Islet of Langerhans (tissue), 1 donor: Measurements from ENCODE around the gene INSIG1.

ENCODE experiments used
- FAIRE-seq: peaks from one replicate; lab custom pipeline; 2011; peaks lifted over from hg19 to GRCh38; lab: Jason Lieb, UNC

INSIG1 gene

DNA sequence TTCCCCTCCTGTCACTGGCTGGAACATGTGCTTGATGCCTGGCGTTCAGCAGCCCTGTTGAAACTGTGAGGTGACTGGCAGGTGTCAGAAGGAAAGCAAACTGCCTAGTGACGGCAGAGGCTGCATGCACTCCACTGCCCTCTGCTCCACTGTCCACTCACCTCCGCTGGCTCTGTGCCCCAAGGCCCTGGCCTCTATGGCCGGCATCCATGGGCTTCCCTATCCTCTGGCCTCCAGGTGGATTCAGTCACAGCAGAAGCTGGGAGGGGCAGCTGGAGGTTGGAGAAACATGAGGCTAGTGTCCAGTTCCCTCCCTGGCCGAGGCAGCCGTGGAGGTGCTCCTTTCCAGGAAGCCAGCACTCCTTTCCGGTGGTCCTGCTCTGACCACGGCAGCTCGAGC is 31.2 kb upstream of the INSIG1 start:
- FAIRE-seq, result no peak

GRCh38 chr7:155267023-155267422 is 30.7 kb upstream of the INSIG1 start:
- no peak for FAIRE-seq

GRCh38 chr7:155267436-155267835 is 30.2 kb upstream of the INSIG1 start:
- FAIRE-seq, result no peak

- FAIRE-seq, result no peak
Measured at GRCh38 chr7:155268211-155268610, 29.5 kb upstream of the INSIG1 start.

- FAIRE-seq, result no peak
Measured at GRCh38 chr7:155268921-155269650, 28.6 kb upstream of the INSIG1 start.

DNA sequence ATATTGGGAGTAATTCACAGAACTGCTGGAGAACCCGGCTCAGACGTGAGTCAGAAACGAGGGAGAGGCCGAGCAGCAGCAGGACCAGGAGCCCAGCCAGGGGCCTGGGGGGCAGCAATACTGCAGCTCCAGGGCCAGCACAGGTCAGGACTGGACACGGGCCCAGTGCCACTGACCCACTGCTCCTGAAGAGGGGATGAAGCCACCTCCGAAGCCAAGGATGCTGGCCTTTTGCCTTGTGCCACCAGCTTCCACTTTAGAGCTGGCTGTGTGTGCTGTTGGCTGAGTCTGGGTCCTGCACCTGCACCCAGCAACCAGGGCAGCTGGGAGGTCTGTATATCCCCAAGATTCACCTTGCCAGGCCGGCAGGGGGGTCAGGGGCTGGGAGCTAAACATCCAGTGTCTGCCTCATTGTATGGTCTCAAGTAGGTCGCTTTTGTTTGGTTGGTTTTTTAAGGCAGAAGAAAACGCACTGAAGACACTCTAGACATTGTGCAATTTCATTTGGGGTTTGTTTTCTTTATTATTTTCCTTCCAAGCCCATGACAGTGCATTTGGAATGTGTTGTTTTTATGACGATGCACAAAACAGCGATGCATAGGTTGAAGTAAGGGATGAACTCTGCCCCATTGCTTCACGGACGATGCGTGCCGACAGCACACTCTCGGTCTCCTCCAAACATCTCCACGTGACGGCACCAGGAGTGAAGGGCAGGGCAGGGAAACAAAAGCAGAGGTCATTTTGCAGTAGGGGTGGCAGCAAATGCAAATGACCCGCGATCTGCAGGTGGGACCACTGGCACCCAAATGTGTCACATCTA is 27.7 kb upstream of the INSIG1 start:
- FAIRE-seq, result no peak

DNA sequence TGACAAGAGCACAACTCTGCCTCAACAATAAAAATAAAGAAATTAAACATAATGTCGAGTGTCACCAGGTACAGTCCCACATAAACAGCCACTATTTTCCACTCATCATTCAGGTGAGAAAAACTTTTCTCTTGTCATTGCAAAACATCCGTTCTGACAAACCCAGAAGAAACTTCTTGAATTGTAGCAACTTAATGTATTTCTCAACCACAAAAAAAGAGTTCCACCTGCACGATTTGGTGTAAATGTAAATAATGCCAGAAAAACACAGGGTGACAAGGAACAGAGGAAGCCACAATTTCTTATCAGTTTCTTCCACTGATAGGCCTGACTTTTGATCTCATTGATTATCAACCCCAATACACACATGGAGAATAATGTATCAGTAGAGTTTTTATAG is 26.8 kb upstream of the INSIG1 start:
- no peak for FAIRE-seq

DNA sequence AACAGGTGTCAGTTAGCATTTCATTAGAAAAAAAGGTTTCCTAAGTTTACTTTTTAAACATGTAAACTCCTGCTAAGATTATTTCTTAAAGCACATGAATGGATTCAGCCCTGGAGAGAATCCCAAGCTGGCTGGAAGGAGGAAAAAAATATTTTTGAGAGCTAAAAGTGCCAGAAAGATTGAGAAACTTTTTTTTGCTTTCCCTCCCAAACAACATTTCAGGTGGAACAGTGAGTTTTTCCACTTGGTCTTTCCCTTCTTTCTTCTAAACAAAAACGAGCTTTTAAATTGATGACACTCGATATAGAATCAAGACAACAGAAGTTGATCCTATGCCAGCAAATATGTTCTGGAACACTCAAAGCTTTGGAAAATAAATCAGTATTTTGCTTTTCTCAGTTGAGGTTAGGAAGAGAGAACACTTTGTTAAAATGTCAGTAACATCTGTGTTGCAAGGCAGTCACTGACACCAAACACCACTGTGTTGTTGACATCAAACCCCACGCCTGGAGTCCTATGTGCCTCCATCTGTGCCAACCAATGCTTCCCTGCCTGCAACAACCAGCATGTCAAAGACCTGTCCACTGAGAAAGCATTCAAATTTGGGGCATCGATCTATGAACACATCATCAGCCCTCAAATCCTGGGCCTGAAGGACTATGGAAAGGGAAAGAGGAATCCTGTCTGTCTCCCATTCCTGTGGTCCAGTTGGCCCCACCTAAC is 22.9 kb upstream of the INSIG1 start:
- FAIRE-seq, result no peak

- no peak for FAIRE-seq
Measured at GRCh38 chr7:155276042-155276799, 21.5 kb upstream of the INSIG1 start.

GRCh38 chr7:155276800-155277375 is 20.8 kb upstream of the INSIG1 start:
- FAIRE-seq, result no peak

DNA sequence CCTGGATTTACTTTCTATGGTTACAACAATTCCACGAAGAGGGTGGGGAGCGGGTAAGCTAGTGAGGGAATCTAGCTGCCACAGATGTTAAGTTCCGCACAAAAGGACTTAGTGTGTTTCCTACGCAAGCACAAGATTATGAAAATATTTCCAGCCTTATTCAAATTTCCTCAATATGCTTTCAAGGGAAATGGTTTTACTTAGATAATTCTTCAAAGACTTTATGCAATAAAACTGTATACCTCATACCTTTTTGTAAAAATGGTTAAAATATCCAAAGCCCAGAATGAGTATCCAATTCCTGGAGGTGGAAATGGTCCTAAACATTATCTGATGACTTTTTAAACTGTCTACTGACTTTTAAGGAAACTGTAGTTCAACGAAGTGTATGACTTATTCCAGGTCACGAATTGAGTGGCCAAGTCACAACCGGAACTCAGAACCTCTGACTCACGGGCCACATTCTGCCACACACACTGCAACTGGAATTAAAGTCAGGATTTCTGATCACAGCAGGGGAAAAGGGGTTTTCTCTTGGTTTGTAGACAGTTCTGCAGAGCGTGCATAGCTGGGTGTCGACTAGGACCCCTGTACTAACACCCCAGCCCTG is 20.2 kb upstream of the INSIG1 start:
- FAIRE-seq, result no peak

DNA sequence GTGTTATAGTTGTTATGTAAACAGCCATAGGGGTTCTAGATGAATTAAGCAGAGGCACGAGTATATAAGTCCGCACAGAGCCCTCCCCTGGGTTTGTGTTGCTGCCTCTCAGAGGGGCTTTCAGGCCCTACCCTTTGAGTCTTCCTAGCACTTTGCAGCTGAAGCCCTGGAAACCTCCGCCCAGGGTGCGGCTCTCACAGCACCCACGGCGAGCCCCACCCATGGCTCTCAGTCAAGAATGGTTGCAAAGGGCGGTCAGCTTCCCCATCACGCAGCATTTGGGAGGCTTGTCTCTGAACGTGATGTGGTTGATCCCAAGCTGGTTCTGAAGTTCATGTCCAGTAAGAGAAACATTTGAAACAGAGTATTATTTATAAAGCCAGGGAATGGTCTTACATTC is 18.8 kb upstream of the INSIG1 start:
- FAIRE-seq, result no peak

GRCh38 chr7:155279787-155280445 is 17.8 kb upstream of the INSIG1 start:
- FAIRE-seq, result no peak

DNA sequence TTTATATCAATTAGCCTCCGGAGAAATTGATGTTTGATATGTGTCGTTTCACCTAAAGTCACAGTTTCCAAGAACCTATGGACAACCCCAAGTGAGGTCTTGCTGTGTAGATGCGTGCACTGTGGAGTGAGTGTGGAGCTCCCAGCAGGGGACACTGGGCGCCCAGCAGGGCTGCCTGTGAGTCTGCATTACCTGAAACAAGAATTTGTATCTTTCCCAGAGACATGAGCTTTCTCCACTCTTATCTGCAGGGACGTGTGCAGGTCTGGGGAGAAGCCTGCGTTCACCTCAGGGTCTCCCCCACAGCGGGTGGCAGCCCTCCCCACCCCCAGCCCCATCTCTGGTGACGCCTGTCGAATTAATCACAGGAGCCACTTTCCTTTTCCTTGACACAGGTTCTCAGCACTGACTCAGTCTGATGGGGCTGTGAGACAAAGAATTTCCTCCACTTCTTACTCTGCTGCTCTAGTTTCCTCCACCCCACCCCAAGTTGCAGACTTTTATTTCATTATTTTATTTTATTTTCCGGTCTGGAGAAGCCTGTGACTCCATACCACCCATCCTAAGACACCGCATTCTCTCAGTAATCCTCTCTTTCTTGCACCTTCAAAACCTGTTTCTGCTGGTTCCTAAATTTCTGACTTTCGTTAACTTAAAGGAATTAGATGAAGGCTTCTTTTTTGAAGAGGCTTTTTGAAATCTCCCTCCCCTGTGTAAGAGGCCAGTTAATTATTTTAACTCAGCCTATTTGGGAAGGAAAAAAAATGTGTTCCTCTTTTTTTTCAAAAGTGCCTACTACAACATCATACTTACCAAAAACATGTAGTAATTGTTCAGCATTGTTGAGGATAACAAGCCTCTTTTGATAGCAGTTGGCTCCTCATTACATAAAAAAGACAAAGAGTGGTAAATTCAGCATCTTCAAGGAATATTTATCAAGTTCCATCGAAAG is 17.0 kb upstream of the INSIG1 start:
- FAIRE-seq, result no peak

GRCh38 chr7:155281398-155281969 is 16.2 kb upstream of the INSIG1 start:
- FAIRE-seq, result no peak

DNA sequence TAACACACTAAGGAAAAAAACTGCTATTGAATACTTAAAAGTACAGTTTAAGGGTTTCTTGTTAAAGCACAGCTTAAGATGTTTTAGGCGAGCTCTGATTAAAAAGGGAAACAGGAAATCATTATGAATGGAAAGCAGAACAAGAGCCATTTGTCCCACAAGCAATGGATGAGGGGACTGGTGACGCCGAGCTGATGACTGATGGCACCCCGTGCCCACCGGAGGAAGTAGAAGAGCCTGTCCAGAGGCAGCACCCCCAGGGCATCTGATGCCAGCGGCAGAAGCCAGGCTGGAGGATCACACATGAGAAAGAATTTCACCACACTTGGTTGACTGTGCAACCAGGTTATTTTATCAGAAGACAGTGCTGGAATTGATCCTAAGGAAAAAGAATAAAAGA is 15.0 kb upstream of the INSIG1 start:
- FAIRE-seq, result no peak

GRCh38 chr7:155283565-155284194 is 14.0 kb upstream of the INSIG1 start:
- no peak for FAIRE-seq

DNA sequence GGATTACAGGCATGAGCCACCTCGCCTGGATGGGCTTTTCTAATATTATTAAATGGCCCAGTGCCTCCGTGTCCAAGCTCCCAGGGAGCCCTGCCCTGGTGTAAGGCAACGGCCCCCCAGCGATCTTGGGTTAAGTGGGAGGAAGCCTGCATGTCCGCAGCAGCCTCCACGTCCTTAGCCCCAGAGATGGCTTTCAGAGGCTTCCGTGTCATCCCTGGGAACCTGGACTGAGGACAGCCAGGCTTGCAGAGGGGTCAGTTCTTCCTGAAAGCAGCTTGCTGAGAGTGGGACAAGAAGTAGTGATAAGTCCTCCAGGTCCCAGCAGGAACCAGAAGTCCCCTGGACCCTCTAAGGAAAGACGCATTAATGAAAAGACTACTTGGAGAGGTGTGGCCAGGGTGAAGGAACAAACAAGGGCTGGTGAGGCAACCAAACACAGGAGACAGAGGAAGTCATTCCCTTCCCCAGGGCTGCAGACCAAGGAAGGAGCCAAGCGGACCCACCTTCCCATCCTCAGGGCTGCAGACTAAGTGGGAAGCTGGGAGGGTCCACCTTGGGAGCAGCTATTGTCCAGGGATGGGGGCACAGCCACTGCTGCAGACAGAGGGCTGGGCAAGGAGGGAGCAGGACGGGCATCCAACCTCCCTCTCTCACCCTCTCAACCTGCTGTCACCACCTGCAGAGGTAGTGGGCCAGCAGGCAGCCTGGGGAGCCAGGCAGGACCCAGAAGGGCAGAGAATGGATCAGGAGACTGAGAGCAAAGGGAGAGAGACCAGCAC is 13.0 kb upstream of the INSIG1 start:
- FAIRE-seq, result no peak
